Stimulated activated CD8-positive, alpha-beta memory T cell treated with anti-CD3 and anti-CD28 coated beads, Interleukin-15, amount 100 ng/mL, for 4 hours (primary cell): ENCODE measurements around the gene MTMR1.

Experiments used
- DNase-seq, 2 donors: peaks; one replicate each; pipeline ENCODE4 v3.0.0-alpha.2; 2020; ENCODE audit warnings: low read depth in 2 of 2

MTMR1 gene

GRCh38 chrX:150779385-150779784 lies 86.2 kb downstream of the MTMR1 start:
- DNase-seq: no peak

- DNase-seq: no peak
Measured at GRCh38 chrX:150781677-150782076, 88.5 kb downstream of the MTMR1 start.

GRCh38 chrX:150790021-150790420 lies 96.8 kb downstream of the MTMR1 start:
- no peak for DNase-seq

GRCh38 chrX:150792949-150793527 lies 99.8 kb downstream of the MTMR1 start:
- DNase-seq: no peak

- no peak for DNase-seq
Measured at GRCh38 chrX:150805736-150806135, 112.5 kb downstream of the MTMR1 start.

GRCh38 chrX:150806827-150807226 lies 113.6 kb downstream of the MTMR1 start:
- DNase-seq: no peak

- no peak for DNase-seq
Measured at GRCh38 chrX:150813922-150814321, 120.7 kb downstream of the MTMR1 start.
